ENCODE measurements around the gene HOXB4. TPM values are rescaled to one million over a fixed set of nuclear protein-coding genes. Genes with fewer than 3 reads are reported as not detected.

HOXB4 gene
- total and polyA plus RNA-seq, 12 donors, result 1.7 to 9.8 (median 3.4) TPM

- WGBS, 4 donors, result 14 to 34% (median 31%) methylated on average over 16 to 43 of the region's 43 CpGs
- no peaks in the 10 kb centered on the region for H3K27me3 ChIP-seq
- peak overlapping the region in 2 of 5 donors; percentile 83 to 87 for H3K27ac ChIP-seq
- DNase-seq, result peak in 3 of 7 donors; percentile 57 to 64 (median 61)
- H3K4me1 ChIP-seq (replicated peaks in 1 of 2), result peaks cover 3 to 35% of the 10 kb centered on the region in 2 donors
- intact Hi-C loops (cut with DNase I), result loop anchor here (5.0 kb wide), 1 partner anchor 34 kb away; no protein-coding TSS in a partner anchor
- no peaks in the 10 kb centered on the region for H3K9me3 ChIP-seq (replicated peaks in 1 of 3)
- peak overlapping the region in 1 of 4 donors; percentile 85 for H3K4me3 ChIP-seq
- H3K36me3 ChIP-seq (replicated peaks in 1 of 2), result no peaks in the 10 kb centered on the region
- TF ChIP-seq POLR2A (IDR thresholded peaks at IDR 0.05), result peak in 1 of 2 donors; percentile 26
- no peak for TF ChIP-seq CTCF (IDR thresholded peaks at IDR 0.05)
Measured at GRCh38 chr17:48576479-48577309, 1.5 kb downstream of the HOXB4 start.

- H3K27me3 ChIP-seq, result no peaks in the 10 kb centered on the region
- TF ChIP-seq POLR2A (IDR thresholded peaks at IDR 0.05) (peak in 1 of 2 donors; percentile 8), CTCF (IDR thresholded peaks at IDR 0.05) (no peak)
- H3K9me3 ChIP-seq (replicated peaks in 1 of 3), result no peaks in the 10 kb centered on the region
- H3K27ac ChIP-seq, result peak overlapping the region in 3 of 5 donors; percentile 3 to 87 (median 83)
- peaks cover 3 to 35% of the 10 kb centered on the region in 2 donors for H3K4me1 ChIP-seq (replicated peaks in 1 of 2)
- no peak for DNase-seq
- H3K36me3 ChIP-seq (replicated peaks in 1 of 2), result no peaks in the 10 kb centered on the region
- peak overlapping the region in 1 of 4 donors; percentile 85 for H3K4me3 ChIP-seq
- intact Hi-C loops (cut with DNase I), result loop anchor here (5.0 kb wide), 1 partner anchor 34 kb away; no protein-coding TSS in a partner anchor
- WGBS, 4 donors, result 31 to 56% (median 51%) methylated on average over 22 of the region's 22 CpGs
Measured at GRCh38 chr17:48575673-48576478, 2.3 kb downstream of the HOXB4 start.

- peak overlapping the region in 1 of 4 donors; percentile 4 for H3K4me3 ChIP-seq
- H3K36me3 ChIP-seq (replicated peaks in 1 of 2), result no peaks in the 10 kb centered on the region
- no peak for TF ChIP-seq POLR2A (IDR thresholded peaks at IDR 0.05)
- TF ChIP-seq CTCF (IDR thresholded peaks at IDR 0.05), result no peak
- H3K27ac ChIP-seq, result peak overlapping the region in 3 of 5 donors; percentile 27 to 83 (median 56)
- no peaks in the 10 kb centered on the region for H3K27me3 ChIP-seq
- peaks cover 3 to 35% of the 10 kb centered on the region in 2 donors for H3K4me1 ChIP-seq (replicated peaks in 1 of 2)
- H3K9me3 ChIP-seq (replicated peaks in 1 of 3), result no peaks in the 10 kb centered on the region
- intact Hi-C loops (cut with DNase I), result loop anchor here (5.0 kb wide), 1 partner anchor 33 kb away; no protein-coding TSS in a partner anchor
- DNase-seq, result no peak
- 44 to 52% (median 46%) methylated on average over 7 of the region's 7 CpGs for WGBS, 4 donors
Measured at GRCh38 chr17:48575066-48575582, 3.0 kb downstream of the HOXB4 start.

All from adrenal gland (tissue), 12 donors.